Measurements from ENCODE around the gene SPTBN2. TPM values are rescaled to one million over a fixed set of nuclear protein-coding genes. Genes with fewer than 3 reads are reported as not detected.

The SPTBN2 gene
- total and polyA plus RNA-seq, 2 of the 8 experiments (the other 6 are each of a cell fraction or from before 2014, with no cell fraction given) = 19.1 to 69.0 TPM

DNA sequence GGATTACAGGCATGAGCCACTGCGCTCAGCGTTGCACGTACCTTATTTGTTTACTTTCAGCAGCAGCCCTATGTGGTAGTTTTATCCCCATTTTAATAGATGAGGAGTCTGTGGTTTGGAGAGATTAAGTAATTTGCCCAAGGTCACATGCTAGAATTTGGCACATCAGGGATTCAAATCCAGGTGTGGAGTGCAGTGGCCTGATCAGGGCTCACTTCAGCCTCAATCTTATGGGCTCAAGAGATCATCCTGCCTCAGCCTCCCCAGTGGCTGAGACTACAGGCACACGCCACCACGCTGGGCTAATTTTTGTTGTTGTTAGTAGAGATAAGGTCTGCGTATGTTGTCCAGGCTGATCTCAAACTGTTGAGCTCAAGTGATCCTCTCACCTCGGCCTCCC, 18.5 kb upstream of the SPTBN2 start (continued):
- no peak for TF ChIP-seq HDAC6 (IDR thresholded peaks at IDR 0.05; ENCODE audit: low read depth, low read length)
- no peak for TF ChIP-seq BCL11A (IDR thresholded peaks at IDR 0.05; ENCODE audit: low read depth in 2 of 2, low read length in 2 of 2)
- TF ChIP-seq SIX5 (IDR thresholded peaks at IDR 0.05; ENCODE audit: low read depth, low read length) = no peak
- TF ChIP-seq TAF1 (IDR thresholded peaks at IDR 0.05; ENCODE audit: low read depth, low read length) = no peak
- no peak for TF ChIP-seq TEAD4 (IDR thresholded peaks at IDR 0.05; ENCODE audit: low read depth, low read length)
- TF ChIP-seq NANOG (IDR thresholded peaks at IDR 0.05; ENCODE audit: insufficient read depth, low read depth, low read length, poor library complexity, severe bottlenecking) = no peak

Data from H1 (cell line).